Suppressor macrophage treated with lipopolysaccharide for 4 hours (primary cell): ENCODE results near the gene ERGIC1.
"Not testable (repeated sequence)": the region's sequence is repeated elsewhere in the genome, so short reads cannot be mapped to it uniquely, and the experiment has no call there.

Experiments used
- DNase-seq: peaks from one replicate; pipeline ENCODE4 v3.0.0-alpha.2; 2020

Gene ERGIC1

GRCh38 chr5:172830275-172830799 lies 3.7 kb upstream of the ERGIC1 start:
- DNase-seq, result no peak

- DNase-seq, result peak; percentile 92
Measured at GRCh38 chr5:172830876-172831662, 3.0 kb upstream of the ERGIC1 start.

- peak; percentile 48 for DNase-seq
Measured at GRCh38 chr5:172832383-172833315, 1.4 kb upstream of the ERGIC1 start.

GRCh38 chr5:172833372-172833685 lies 722 bp upstream of the ERGIC1 start:
- no peak for DNase-seq

GRCh38 chr5:172834415-172835289 lies 601 bp downstream of the ERGIC1 start:
- no peak for DNase-seq

GRCh38 chr5:172835290-172835993 lies 1.4 kb downstream of the ERGIC1 start:
- peak; percentile 61 for DNase-seq

- DNase-seq, result no peak
Measured at GRCh38 chr5:172835994-172836356, 1.9 kb downstream of the ERGIC1 start.

- DNase-seq, result no peak
Measured at GRCh38 chr5:172837640-172838039, 3.6 kb downstream of the ERGIC1 start.

- DNase-seq, result no peak
Measured at GRCh38 chr5:172838151-172838875, 4.3 kb downstream of the ERGIC1 start.

- no peak for DNase-seq
Measured at GRCh38 chr5:172839669-172840431, 5.8 kb downstream of the ERGIC1 start.

- DNase-seq, result no peak
Measured at GRCh38 chr5:172840432-172841154, 6.5 kb downstream of the ERGIC1 start.

- DNase-seq, result no peak
Measured at GRCh38 chr5:172841256-172841655, 7.2 kb downstream of the ERGIC1 start.

- no peak for DNase-seq
Measured at GRCh38 chr5:172843825-172844576, 9.9 kb downstream of the ERGIC1 start.

GRCh38 chr5:172844577-172844838 lies 10.5 kb downstream of the ERGIC1 start:
- DNase-seq, result no peak

- no peak for DNase-seq
Measured at GRCh38 chr5:172845154-172845553, 11.1 kb downstream of the ERGIC1 start.

- no peak for DNase-seq
Measured at GRCh38 chr5:172845576-172845975, 11.5 kb downstream of the ERGIC1 start.

- no peak for DNase-seq
Measured at GRCh38 chr5:172846249-172846648, 12.2 kb downstream of the ERGIC1 start.

- no peak for DNase-seq
Measured at GRCh38 chr5:172846677-172847076, 12.6 kb downstream of the ERGIC1 start.

GRCh38 chr5:172847584-172847983 lies 13.5 kb downstream of the ERGIC1 start:
- DNase-seq, result not testable (repeated sequence)

GRCh38 chr5:172848419-172848818 lies 14.4 kb downstream of the ERGIC1 start:
- DNase-seq, result no peak
